HG02759 (cell line): ENCODE data around the gene GHR.

ENCODE experiments used
- ATAC-seq: cut with Tn5 transposase; IDR thresholded peaks from one replicate; pipeline ENCODE4 v1.9.1; 2021; ENCODE audit warnings: mild to moderate bottlenecking, moderate library complexity; ENCODE audit not compliant: unreplicated experiment

Gene GHR

DNA sequence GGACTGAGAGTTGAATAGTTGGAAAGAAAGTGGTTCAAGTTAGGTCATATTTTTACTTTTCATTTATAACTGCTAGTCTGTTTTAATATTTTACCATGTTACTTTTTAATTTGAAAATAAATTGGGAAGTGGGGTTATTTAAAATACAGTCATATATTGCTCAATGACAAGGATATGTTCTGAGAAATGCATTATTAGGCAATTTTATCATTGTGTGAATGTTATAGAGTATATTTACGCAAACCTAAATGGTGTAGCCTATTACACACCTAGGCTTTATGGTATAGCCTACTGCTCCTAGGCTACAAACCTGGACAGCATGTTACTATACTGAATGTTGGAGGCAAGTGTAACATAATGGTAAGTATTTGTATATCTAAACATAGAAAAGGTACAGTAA, 338.6 kb downstream of the GHR start:
- ATAC-seq = no peak

DNA sequence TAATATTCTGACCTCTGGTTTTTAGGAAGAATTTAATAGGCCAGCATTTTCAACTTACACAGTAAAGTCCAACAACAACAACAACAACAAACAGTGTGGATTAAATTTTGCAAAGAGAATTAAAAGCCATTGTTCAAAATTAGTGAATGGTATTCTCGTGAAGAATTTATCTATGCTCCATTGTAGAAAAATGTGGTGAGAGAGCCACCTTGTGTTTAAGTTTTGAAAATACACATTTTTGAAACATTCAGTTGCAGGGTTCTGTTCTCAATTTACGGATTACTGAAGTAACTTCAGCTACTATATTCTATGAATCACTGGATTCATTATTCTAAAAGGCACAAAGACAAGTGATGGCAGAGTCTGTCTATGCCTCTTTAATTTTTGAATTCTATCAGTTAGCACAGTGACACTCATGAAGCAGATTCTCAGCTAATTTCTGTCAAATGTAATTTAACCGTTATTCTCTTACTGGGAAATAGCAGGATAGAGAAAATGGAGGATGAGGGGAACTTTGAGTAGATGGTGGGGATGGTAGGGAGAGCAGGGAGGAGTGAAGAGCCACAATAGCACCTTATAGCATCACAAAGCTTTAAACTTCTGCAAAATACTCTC, 344.4 kb downstream of the GHR start:
- ATAC-seq = peak; percentile 61

DNA sequence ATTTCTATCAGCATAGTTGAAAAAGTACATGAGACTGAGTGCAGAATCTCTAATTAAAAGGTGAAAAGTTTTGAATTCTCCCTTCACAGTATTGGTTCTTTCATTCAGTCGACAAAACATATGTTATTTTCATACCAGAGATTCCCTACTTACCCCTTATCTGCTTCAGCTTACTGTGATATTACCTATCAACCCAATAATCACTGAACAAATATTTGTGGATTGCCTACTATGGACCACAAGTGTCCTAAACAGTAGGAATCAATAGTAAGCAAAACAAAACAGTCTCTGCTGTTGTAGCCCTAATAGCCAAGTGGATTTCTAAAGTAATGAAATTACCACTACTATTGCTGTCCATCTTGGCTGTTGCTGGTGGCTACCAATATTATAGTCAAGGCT, 344.9 kb downstream of the GHR start:
- no peak for ATAC-seq

DNA sequence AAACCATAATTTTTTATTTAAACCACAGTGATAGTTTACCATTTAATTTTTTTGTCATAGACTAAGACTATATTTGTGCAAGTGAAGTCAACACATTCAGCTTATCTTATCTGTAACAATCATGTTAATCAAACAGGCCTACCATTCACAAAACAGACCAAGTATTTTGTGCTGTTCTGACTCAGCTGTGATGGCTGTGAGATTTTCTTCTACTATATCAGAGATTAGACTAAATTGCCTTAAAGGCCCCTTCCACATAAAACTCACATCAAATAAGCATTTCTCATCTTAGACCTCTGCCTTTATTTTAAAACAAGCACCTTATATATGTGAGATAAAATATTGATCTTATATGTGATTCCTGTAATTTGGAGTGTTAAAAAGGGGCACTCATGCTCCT, 346.8 kb downstream of the GHR start:
- ATAC-seq = no peak
